C4-2B (cell line): ENCODE measurements around the gene SKAP2.

Source experiments
- ZFX ChIP-seq: fragments of 450-650 bp; IDR thresholded peaks from 2 replicates; pipeline ENCODE4 v1.6.1; 2017
- TF ChIP-seq, protein P1 (sequence below): fragments of 450-650 bp; conservative IDR thresholded peaks from 2 replicates; pipeline ENCODE4 v1.5.1; 2017; ENCODE audit warnings: mild to moderate bottlenecking

DNA sequence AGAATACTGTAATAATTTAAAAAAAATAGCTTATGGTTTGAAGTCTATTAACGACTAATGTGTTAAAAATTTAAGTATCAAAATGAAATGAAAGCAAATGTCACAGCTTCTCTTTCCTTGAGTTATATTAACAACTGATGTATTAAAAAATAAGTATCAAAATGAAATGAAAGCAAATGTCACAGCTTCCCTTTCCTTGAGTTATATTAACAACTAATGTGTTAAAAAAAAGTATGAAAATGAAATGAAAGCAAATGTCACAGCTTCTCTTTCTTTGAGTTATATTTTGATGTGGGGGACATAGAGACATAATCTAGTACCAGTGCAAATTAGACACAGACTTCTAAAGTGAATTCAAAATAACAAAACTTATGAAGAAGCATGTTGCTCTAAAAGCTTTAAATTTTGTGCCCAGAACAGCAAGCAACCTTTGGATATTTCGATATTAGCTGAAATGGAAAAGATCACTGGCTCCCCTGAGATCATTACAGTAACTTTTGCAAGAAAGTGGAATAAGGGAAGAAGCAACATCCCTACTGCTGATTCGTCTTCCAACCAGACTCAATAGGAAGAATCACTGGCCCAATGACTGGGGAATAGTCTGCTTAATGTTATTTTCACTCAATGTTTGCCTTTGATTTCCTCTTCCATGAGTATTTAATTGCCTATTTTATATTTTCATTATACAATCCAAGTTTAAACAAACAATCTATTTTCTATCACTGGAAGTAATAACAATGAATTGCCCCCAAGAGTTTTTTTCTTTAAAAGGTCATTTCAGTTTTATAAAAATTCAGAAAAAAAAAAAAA, 8.0 kb downstream of the SKAP2 start:
- TF ChIP-seq, protein P1, sequence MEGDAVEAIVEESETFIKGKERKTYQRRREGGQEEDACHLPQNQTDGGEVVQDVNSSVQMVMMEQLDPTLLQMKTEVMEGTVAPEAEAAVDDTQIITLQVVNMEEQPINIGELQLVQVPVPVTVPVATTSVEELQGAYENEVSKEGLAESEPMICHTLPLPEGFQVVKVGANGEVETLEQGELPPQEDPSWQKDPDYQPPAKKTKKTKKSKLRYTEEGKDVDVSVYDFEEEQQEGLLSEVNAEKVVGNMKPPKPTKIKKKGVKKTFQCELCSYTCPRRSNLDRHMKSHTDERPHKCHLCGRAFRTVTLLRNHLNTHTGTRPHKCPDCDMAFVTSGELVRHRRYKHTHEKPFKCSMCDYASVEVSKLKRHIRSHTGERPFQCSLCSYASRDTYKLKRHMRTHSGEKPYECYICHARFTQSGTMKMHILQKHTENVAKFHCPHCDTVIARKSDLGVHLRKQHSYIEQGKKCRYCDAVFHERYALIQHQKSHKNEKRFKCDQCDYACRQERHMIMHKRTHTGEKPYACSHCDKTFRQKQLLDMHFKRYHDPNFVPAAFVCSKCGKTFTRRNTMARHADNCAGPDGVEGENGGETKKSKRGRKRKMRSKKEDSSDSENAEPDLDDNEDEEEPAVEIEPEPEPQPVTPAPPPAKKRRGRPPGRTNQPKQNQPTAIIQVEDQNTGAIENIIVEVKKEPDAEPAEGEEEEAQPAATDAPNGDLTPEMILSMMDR = no peak
- TF ChIP-seq ZFX = no peak
